MM.1S (cell line): ENCODE data around the gene TFF2.

Experiments used
- DNase-seq: peaks from one replicate; pipeline ENCODE4 v3.0.0-alpha.2; 2015
- H2AFZ ChIP-seq: fragments of 300-600 bp; sonication (generic); 2 replicates; pipeline ENCODE4 v1.6.0; 2016; ENCODE audit warnings: antibody characterized with exemption, low read length
- H3F3A ChIP-seq: fragments of 300-600 bp; sonication (generic); 2 replicates; pipeline ENCODE4 v1.6.1; 2016; ENCODE audit warnings: mild to moderate bottlenecking, antibody characterized with exemption, low read length, moderate library complexity, mixed read lengths; ENCODE audit not compliant: insufficient read depth
- H3K27ac ChIP-seq: fragments of 300-600 bp; sonication (generic); 2 replicates; pipeline ENCODE4 v1.5.1; 2016; ENCODE audit warnings: mild to moderate bottlenecking, low read length
- H3K27me3 ChIP-seq: fragments of 300-600 bp; sonication (generic); replicated peaks from 2 replicates; pipeline ENCODE4 v1.6.0; 2016; ENCODE audit warnings: low read length; ENCODE audit not compliant: insufficient read depth
- H3K36me3 ChIP-seq: fragments of 300-600 bp; sonication (generic); replicated peaks from 2 replicates; pipeline ENCODE4 v1.6.1; 2016; ENCODE audit warnings: mild to moderate bottlenecking, low read length, mixed read lengths; ENCODE audit not compliant: insufficient read depth
- H3K4me1 ChIP-seq: fragments of 300-600 bp; sonication (generic); 2 replicates; pipeline ENCODE4 v1.6.1; 2016; ENCODE audit warnings: low read length, mixed read lengths
- H3K4me2 ChIP-seq: fragments of 300-600 bp; sonication (generic); 2 replicates; pipeline ENCODE4 v1.6.0; 2016; ENCODE audit warnings: low read depth, low read length
- H3K4me3 ChIP-seq: fragments of 300-600 bp; sonication (generic); 2 replicates; pipeline ENCODE4 v1.5.1; 2016; ENCODE audit warnings: low read length, mixed read lengths
- H3K79me2 ChIP-seq: fragments of 300-600 bp; sonication (generic); 2 replicates; pipeline ENCODE4 v1.6.1; 2016; ENCODE audit warnings: mixed run types, low read length, mixed read lengths
- H3K9ac ChIP-seq: fragments of 300-600 bp; sonication (generic); 2 replicates; pipeline ENCODE4 v1.6.1; 2016; ENCODE audit warnings: low read length, mixed read lengths
- H3K9me2 ChIP-seq: fragments of 300-600 bp; sonication (generic); replicated peaks from 2 replicates; pipeline ENCODE4 v1.6.1; 2016; ENCODE audit warnings: mild to moderate bottlenecking, low read length, mixed read lengths; ENCODE audit not compliant: insufficient read depth
- H3K9me3 ChIP-seq: fragments of 300-600 bp; sonication (generic); replicated peaks from 2 replicates; pipeline ENCODE4 v1.6.1; 2016; ENCODE audit warnings: mild to moderate bottlenecking, low read length, mixed read lengths; ENCODE audit not compliant: insufficient read depth
- H4K20me1 ChIP-seq: fragments of 300-600 bp; sonication (generic); 2 replicates; pipeline ENCODE4 v1.6.1; 2016; ENCODE audit warnings: mild to moderate bottlenecking, low read length, moderate library complexity, mixed read lengths; ENCODE audit not compliant: insufficient read depth
- CTCF ChIP-seq: fragments of 300-600 bp; sonication (generic); IDR thresholded peaks from 2 replicates; pipeline ENCODE4 v1.5.1; 2016; ENCODE audit warnings: antibody characterized with exemption, low read length, mixed read lengths
- EZH2 ChIP-seq: fragments of 300-600 bp; sonication (generic); optimal IDR thresholded peaks from 2 replicates; pipeline ENCODE3; 2017; ENCODE audit warnings: low read depth, mild to moderate bottlenecking, antibody characterized with exemption, low read length, mixed read lengths
- EZH2phosphoT487 ChIP-seq: fragments of 300-600 bp; sonication (generic); IDR thresholded peaks from 2 replicates; pipeline ENCODE4 v1.6.1; 2018; ENCODE audit warnings: antibody characterized with exemption, low read length

Gene TFF2

DNA sequence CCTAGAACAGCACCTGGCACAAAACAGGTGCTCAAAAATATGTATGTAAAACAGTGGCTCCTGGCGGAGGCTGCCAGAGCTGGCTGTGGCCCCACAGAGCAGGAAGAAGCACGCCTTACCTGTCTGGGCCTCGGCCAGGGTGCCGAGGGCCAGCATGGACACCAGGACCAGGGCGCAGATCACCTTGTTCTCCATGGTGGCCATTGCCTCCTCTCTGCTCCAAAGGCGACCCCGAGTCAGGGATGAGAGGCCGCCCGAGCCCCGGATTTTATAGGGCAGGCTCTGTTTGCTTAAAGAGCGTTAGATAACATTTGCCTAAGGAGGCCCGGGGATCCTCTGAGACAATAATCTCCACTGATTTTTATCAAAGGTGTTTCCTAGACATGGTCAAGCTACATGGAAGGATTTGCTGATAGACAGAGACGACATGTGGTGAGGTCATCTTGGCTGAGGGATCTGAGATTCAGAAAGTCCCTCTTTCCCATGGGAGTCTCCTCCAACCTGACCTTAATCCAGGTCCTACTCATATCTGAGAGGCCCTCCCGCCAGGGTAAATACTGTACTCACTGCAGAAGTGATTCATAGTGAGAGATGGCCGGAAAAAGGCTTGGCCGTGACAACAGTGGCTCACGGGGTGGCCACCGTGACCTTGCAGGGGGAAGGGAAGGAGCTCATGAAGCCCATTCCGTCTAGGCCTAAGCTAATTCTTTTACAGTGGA lies 15.7 kb upstream of the TFF2 start, which contains the start of gene TFF1:
TFF1 (minus strand) TSS at position 244 of the 719 bp plus-strand sequence; CDS start at position 204, 40 bp downstream.
- Histone ChIP-seq H3K36me3 (no peaks in the 10 kb centered on the region), H3K4me2 (no peak within 1 kb of the TSS), H3K27me3 (peaks cover 100% of the 10 kb centered on the region), H3K9ac (no peak within 1 kb of the TSS), H3K9me3 (no peaks in the 10 kb centered on the region), H3K4me1 (no peaks in the 10 kb centered on the region), H3K79me2 (no peaks in the 10 kb centered on the region), H4K20me1 (no peaks in the 10 kb centered on the region), H3K9me2 (no peaks in the 10 kb centered on the region), H3F3A (no peaks in the 10 kb centered on the region), H3K27ac (no peak within 1 kb of the TSS), H3K4me3 (no peak within 1 kb of the TSS), H2AFZ (no peak within 1 kb of the TSS)
- TF ChIP-seq CTCF (no peak), EZH2phosphoT487 (no peak), EZH2 (no peak)
- no peak for DNase-seq

GRCh38 chr21:42365770-42366169 lies 15.0 kb upstream of the TFF2 start:
- no peaks in the 10 kb centered on the region for H3K4me1 ChIP-seq
- no peaks in the 10 kb centered on the region for H3K79me2 ChIP-seq
- H3F3A ChIP-seq = no peaks in the 10 kb centered on the region
- H2AFZ ChIP-seq = no peak overlapping the region
- H3K9me2 ChIP-seq = no peaks in the 10 kb centered on the region
- peaks cover 100% of the 10 kb centered on the region for H3K27me3 ChIP-seq
- H3K9me3 ChIP-seq = no peaks in the 10 kb centered on the region
- no peak overlapping the region for H3K27ac ChIP-seq
- H3K36me3 ChIP-seq = no peaks in the 10 kb centered on the region
- no peak for DNase-seq
- no peak for TF ChIP-seq EZH2phosphoT487
- H3K4me2 ChIP-seq = no peak overlapping the region
- no peak overlapping the region for H3K4me3 ChIP-seq
- no peak overlapping the region for H3K9ac ChIP-seq
- no peaks in the 10 kb centered on the region for H4K20me1 ChIP-seq

- H3K4me2 ChIP-seq = no peak overlapping the region
- H3K9me3 ChIP-seq = no peaks in the 10 kb centered on the region
Measured at GRCh38 chr21:42364304-42364865, 13.6 kb upstream of the TFF2 start.

More at GRCh38 chr21:42364304-42364865, 13.6 kb upstream of the TFF2 start:
- H3K79me2 ChIP-seq = no peaks in the 10 kb centered on the region
- no peaks in the 10 kb centered on the region for H3F3A ChIP-seq
- H2AFZ ChIP-seq = no peak overlapping the region
- H3K4me1 ChIP-seq = no peaks in the 10 kb centered on the region
- no peaks in the 10 kb centered on the region for H4K20me1 ChIP-seq
- H3K9me2 ChIP-seq = no peaks in the 10 kb centered on the region
- H3K36me3 ChIP-seq = no peaks in the 10 kb centered on the region
- TF ChIP-seq CTCF = no peak
- no peak for TF ChIP-seq EZH2
- TF ChIP-seq EZH2phosphoT487 = no peak
- DNase-seq = no peak
- H3K27ac ChIP-seq = no peak overlapping the region
- no peak overlapping the region for H3K9ac ChIP-seq
- H3K4me3 ChIP-seq = no peak overlapping the region
- peaks cover 100% of the 10 kb centered on the region for H3K27me3 ChIP-seq
